Psoas muscle (tissue), 8 donors: ENCODE data around the gene FASN. TPM values are rescaled to one million over a fixed set of nuclear protein-coding genes. Genes with fewer than 3 reads are reported as not detected.

Experiments
- ATAC-seq, 4 donors: fragments of 200-7000 bp; cut with Tn5 transposase; one replicate each; pipeline ENCODE4 v1.9.1; 2020; ENCODE audit warnings: moderate library complexity in 3 of 4, mild to moderate bottlenecking in 2 of 4
- DNase-seq, 2 donors: peaks; one replicate each; pipeline ENCODE4 v3.0.0-alpha.2; 2020
- H3K27ac ChIP-seq: fragments of 200-600 bp; one replicate; pipeline ENCODE4 v1.8.0; 2022
- H3K27me3 ChIP-seq, 3 donors: fragments of 200-600 bp in 1 of 3; one replicate each; pipeline versions ENCODE4 v1.6.1 to v1.8.0; 2013 to 2022; ENCODE audit warnings: low read length in 2 of 3, mild to moderate bottlenecking in 2 of 3, moderate library complexity in 1 of 3; ENCODE audit not compliant: insufficient read depth in 3 of 3
- H3K36me3 ChIP-seq, 2 donors: fragments of 200-600 bp in 1 of 2; one replicate each; pipeline versions ENCODE4 v1.6.1 to v1.8.0; 2013 to 2022; ENCODE audit warnings: low read depth in 1 of 2, mild to moderate bottlenecking in 1 of 2, moderate library complexity in 1 of 2; ENCODE audit not compliant: insufficient read depth in 1 of 2
- H3K4me1 ChIP-seq: fragments of 200-600 bp; one replicate; pipeline ENCODE4 v1.8.0; 2022
- H3K4me3 ChIP-seq: fragments of 200-600 bp; one replicate; pipeline ENCODE4 v1.8.0; 2022; ENCODE audit warnings: mild to moderate bottlenecking
- H3K9me3 ChIP-seq: fragments of 200-600 bp; one replicate; pipeline ENCODE4 v1.8.0; 2022
- CTCF ChIP-seq: fragments of 200-600 bp; IDR thresholded peaks from one replicate; pipeline ENCODE4 v1.8.0; 2022; ENCODE audit warnings: antibody characterized with exemption
- WGBS, 3 donors: extraction: QIAGEN DNeasy Blood & Tissue Kit; methylation state at CpG; one replicate each; pipeline versions ENCODE4 v1.1.6 to v1.1.7; 2013; 5-methylcytosine and 5-hydroxymethylcytosine counted together
- intact Hi-C, 2 donors: fragments of 100-400 bp; cut with DNase I; formaldehyde crosslinking; loops; one replicate each; pipeline versions ENCODE4 v1.11.0 to v1.14.2; 2022
- polyA plus RNA-seq, 3 donors: library from polyadenylated mRNA; stranded (reverse); fragments of 200-250 nt; gene quantifications; one replicate each; pipeline ENCODE4 v1.2.3, GENCODE V29; 2013
- total RNA-seq, 4 donors: library from RNA; stranded (reverse); fragmentation: NEBNext Ultra II Directional in 2 of 4; extraction: Animal tissue kit (Norgen Biotek cat#: 25700) in 2 of 4; gene quantifications; one replicate each; pipeline versions ENCODE4 v1.2.1 to v1.2.4, GENCODE V29; 2021 to 2023
- donor health status: healthy with polysubstance abuse.
- donor health status: DM: no; HTN: no; CAD: no; lungs with moderate emphysema.
- donor health status: Bipolar disorder and iron deficiency.
- donor health status: healthy.
- donor health status: DM: yes; HTN: yes; CAD: no.
- donor health status: DM: no; HTN: no; CAD: no.
- donor health status: DM: no; HTN: no; CAD: no.
- donor health status: DM: yes; HTN: yes; CAD: no.

FASN gene
- total and polyA plus RNA-seq, 7 donors: 8.9 to 37.3 (median 22.7) TPM

DNA sequence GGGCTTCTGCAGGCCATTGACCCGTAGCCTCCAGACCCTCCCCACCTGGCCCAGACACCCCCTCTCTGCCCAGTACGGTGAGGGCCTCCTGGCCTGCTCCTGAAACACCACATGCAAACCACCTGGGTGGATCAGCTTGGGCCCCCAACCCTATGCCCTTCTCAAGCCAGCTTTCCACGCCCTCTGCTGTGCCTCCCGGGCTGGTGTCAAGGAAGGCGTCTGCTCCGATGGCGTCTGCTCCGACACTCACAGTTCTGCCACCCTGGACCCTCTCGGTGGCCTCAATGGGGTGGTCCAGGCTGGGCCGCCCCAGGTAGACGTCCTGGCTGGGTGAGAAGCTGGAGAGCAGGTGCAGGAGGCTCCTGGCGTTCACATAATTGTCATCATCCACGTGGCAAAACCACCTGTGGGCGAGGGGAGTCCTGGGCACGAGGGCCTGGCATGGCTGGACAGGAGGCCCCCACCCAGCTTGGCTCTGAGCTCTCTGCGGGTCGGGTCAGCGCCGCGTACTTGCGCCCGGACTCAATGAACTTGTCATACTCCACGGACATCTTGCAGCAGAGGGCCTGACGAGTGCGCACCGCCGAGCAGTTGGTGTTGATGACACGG lies 47.8 kb downstream of the FASN start:
- ATAC-seq: no peak
- Histone ChIP-seq H3K9me3 (no peaks in the 10 kb centered on the region), H3K4me1 (peaks cover 26% of the 10 kb centered on the region), H3K27me3 (no peaks in the 10 kb centered on the region), H3K27ac (peak overlapping the region; percentile 67), H3K4me3 (peak overlapping the region; percentile 84), H3K36me3 (peaks cover 0 to 54% of the 10 kb centered on the region in 2 donors)
- peak in 1 of 2 donors; percentile 57 for DNase-seq
- intact Hi-C loops: no loop called here
- TF ChIP-seq CTCF: no peak
- 74 to 81% (median 76%) methylated on average over 28 of the region's 28 CpGs for WGBS, 3 donors

- Histone ChIP-seq H3K4me3 (no peak overlapping the region), H3K36me3 (peaks cover 0 to 46% of the 10 kb centered on the region in 2 donors), H3K9me3 (no peaks in the 10 kb centered on the region), H3K27ac (no peak overlapping the region), H3K4me1 (peaks cover 26% of the 10 kb centered on the region), H3K27me3 (no peaks in the 10 kb centered on the region)
- WGBS, 3 donors: 91 to 97% (median 97%) methylated on average over 12 to 16 of the region's 16 CpGs
- peak; percentile 12 to 36 for DNase-seq
- intact Hi-C loops: no loop called here
- TF ChIP-seq CTCF: no peak
- ATAC-seq: no peak
These were observed 48.5 kb downstream of the FASN start for GRCh38 chr17:82049521-82049971.

- no peaks in the 10 kb centered on the region for H3K9me3 ChIP-seq
- WGBS, 3 donors: 84 to 91% (median 86%) methylated on average over 8 of the region's 8 CpGs
- H3K27ac ChIP-seq: no peak overlapping the region
- H3K4me3 ChIP-seq: no peak overlapping the region
- intact Hi-C loops: no loop called here
- H3K27me3 ChIP-seq: no peaks in the 10 kb centered on the region
- TF ChIP-seq CTCF: no peak
- DNase-seq (peak in 1 of 2 donors; percentile 32), ATAC-seq (no peak)
- H3K36me3 ChIP-seq: peaks cover 0 to 42% of the 10 kb centered on the region in 2 donors
- peaks cover 26% of the 10 kb centered on the region for H3K4me1 ChIP-seq
These were observed 48.9 kb downstream of the FASN start for GRCh38 chr17:82049106-82049505.

- no peaks in the 10 kb centered on the region for H3K9me3 ChIP-seq
- no peak for ATAC-seq
- TF ChIP-seq CTCF: no peak
These were observed 49.5 kb downstream of the FASN start for GRCh38 chr17:82048571-82048971.

More at GRCh38 chr17:82048571-82048971, 49.5 kb downstream of the FASN start:
- Histone ChIP-seq H3K27ac (no peak overlapping the region), H3K4me3 (no peak overlapping the region), H3K4me1 (peaks cover 24% of the 10 kb centered on the region), H3K36me3 (peaks cover 0 to 37% of the 10 kb centered on the region in 2 donors), H3K27me3 (no peaks in the 10 kb centered on the region)
- no peak for DNase-seq
- 86 to 89% (median 89%) methylated on average over 12 to 20 of the region's 20 CpGs for WGBS, 3 donors
- intact Hi-C loops: no loop called here
